ENCODE measurements around the gene B4GALNT3.

DNA sequence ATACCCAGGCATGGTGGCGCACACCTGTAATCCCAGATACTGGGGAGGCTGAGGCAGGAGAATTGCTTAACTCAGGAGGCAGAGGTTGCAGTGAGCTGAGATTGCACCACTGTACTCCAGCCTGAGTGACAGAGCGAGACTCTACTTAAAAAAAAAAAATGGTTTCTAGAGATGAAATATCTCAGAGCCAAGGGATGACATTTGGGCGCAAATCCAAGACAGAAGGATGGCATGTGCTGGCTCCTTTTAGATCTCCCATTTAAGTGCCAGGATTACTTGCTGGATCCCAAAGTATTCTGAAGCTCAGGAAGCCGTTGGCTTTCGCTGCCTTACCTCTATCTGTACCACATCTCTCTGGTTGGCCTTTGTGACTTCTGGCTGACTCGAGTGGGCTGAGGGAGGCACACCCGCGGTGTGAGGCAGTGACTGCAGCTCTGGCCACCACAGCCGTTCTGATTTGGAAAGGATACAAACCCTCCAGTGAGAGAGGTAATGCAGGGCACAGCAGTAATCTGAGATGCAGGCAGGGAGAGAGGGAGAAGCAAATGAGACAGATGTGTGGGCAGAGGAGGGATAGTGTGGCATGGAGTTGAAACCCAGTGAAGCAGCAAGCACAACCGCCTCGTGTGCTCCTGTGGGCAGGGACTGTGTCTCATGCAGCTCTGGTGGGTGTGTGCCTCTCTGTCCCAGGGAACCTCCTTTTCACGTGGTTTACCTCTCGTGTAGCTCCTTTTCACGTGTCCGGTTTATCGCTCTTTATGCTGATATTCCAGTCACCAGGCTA is 4.9 kb downstream of the B4GALNT3 start:
- TF ChIP-seq CTCF (conservative IDR thresholded peaks at IDR 0.05; ENCODE audit: low read length) (no peak), EZH2phosphoT487 (IDR thresholded peaks at IDR 0.05; ENCODE audit: borderline replicate concordance, low read depth, low read length) (no peak)

Measured in OCI-LY7 (cell line).